GM19193 (cell line): ENCODE results near the gene CD163L1.

Experiments used
- POLR2A ChIP-seq: IDR thresholded peaks from 4 replicates; pipeline ENCODE4 v1.6.1; 2011; ENCODE audit not compliant: insufficient read depth, insufficient read length; ENCODE audit errors: extremely low read depth

Gene CD163L1

GRCh38 chr12:7444076-7444475 lies at the start of gene CD163L1:
TSS of gene CD163L1 (minus strand) at chr12:7444153. CDS start at chr12:7444127, 26 bp downstream.
- no peak for TF ChIP-seq POLR2A

DNA sequence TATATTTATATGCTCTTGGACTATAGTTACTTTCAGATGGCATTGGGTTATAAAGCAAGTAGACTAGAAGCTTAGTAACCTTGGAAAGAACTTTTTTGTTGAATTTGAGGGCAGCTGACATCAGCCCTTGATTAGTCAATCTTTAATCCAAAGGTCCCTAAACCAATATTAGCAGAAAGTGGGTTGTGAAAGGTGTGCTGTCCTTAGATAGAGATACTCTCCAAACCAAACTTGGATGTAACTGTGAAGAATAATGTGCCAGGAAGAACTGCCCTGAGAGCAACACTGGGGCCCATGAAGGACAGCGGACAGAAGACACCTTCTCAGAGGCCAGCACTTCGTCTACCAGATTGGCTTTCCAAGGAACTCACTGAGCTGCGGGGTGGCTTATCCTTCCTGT lies 49.1 kb upstream of the CD163L1 start:
- no peak for TF ChIP-seq POLR2A

GRCh38 chr12:7486512-7486911 lies 42.6 kb upstream of the CD163L1 start:
- no peak for TF ChIP-seq POLR2A

DNA sequence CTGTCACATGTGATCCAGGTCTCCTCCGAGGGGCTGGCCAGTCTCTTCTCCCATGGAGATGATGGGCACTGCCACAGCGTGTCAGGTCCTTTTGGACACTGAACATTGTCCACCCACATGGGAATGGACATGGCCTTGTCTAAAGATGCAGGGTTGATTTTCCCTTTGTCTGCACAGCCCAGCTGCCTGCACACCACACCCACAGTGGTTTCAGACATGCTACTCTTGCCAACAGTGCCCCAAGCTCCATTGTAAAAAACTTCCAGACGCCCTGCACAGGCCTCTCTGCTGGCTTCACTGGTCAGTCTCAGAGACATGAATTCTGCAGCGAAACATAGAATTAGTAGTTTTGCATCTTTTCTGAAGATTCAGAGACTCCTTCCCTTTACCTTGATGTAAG lies 41.1 kb upstream of the CD163L1 start:
- no peak for TF ChIP-seq POLR2A

DNA sequence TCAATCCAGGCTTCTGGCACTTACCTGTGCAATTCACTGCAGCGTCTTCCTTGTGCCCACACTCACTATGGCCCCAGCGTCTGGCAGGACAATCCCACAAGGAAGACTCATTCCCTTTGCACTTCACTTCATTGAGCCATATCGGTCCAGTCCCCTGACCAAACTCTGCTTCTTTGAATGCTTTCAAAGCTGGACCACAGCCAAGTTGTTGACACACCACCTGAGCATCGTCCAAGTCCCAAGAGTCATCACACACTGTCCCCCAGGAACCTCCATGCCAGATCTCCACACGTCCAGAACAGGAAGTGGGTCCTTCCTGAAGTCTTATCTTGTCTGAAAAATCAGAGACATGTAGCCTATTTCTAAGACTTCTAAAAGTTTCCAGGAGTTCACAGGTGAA lies 39.4 kb upstream of the CD163L1 start:
- TF ChIP-seq POLR2A: no peak

GRCh38 chr12:7479771-7480170 lies 35.8 kb upstream of the CD163L1 start:
- no peak for TF ChIP-seq POLR2A

GRCh38 chr12:7472060-7472459 lies 28.1 kb upstream of the CD163L1 start:
- TF ChIP-seq POLR2A: no peak

GRCh38 chr12:7460375-7461259 lies 16.7 kb upstream of the CD163L1 start:
- TF ChIP-seq POLR2A: no peak

DNA sequence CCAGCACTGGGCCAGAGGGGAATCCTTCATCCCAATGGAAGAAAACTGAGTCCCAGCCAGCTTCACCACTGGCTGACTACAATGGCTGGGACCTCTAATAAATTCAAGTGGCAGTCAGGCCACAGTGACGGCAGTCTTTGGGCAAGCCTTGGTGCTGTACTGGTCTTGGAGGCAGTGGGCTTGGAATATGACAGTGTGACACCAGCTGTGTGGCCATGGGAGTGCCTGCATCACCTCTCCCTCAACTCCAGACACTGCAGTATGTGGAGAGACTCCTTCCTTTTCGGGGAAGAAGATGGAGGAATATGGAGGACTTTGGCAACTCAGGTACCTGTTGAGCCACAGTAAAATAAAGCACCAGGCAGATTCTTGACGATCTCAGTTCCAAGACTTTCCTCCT lies 16.0 kb upstream of the CD163L1 start:
- TF ChIP-seq POLR2A: no peak

DNA sequence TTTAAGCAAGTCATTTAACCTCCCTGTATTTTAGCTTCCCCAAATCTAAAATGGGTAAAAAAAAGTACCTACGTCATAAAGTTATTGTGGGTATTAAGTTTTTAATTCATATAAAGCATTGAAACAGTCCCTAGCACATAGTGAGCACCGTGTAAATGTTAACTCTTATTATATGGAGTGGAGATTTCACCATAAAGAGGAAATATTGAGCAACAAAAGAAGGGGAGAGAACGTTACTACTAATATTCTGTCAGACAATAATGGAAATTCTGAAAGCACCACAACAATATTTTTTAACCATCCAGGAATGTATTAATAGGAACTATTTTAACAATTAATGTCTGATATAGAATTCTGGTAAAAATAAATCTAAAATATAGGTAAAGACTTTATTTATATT lies 7.8 kb upstream of the CD163L1 start:
- TF ChIP-seq POLR2A: no peak

- no peak for TF ChIP-seq POLR2A
Observed at GRCh38 chr12:7450667-7451066, 6.7 kb upstream of the CD163L1 start.

GRCh38 chr12:7448099-7448498 lies 4.1 kb upstream of the CD163L1 start:
- no peak for TF ChIP-seq POLR2A

GRCh38 chr12:7444537-7444936 lies 584 bp upstream of the CD163L1 start:
- no peak for TF ChIP-seq POLR2A

DNA sequence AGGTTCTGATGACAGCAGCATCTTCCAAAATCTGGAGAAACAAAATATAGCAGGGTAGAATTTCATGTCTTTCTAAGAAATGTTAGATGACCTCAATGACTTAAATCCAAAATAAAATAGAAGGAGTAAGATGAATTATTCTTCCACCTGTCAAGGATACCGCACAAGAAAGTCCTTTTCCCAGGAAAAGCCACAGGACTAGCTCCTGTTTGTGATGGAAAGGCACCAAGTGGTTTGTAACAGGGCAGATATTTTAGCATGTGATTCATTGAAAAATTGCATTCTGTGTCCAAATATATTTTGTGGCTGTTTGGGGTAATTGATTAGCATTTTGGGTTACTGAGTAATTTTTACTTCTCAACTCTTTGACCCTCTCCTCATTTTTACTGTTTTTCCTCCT lies 2.7 kb downstream of the CD163L1 start:
- no peak for TF ChIP-seq POLR2A

DNA sequence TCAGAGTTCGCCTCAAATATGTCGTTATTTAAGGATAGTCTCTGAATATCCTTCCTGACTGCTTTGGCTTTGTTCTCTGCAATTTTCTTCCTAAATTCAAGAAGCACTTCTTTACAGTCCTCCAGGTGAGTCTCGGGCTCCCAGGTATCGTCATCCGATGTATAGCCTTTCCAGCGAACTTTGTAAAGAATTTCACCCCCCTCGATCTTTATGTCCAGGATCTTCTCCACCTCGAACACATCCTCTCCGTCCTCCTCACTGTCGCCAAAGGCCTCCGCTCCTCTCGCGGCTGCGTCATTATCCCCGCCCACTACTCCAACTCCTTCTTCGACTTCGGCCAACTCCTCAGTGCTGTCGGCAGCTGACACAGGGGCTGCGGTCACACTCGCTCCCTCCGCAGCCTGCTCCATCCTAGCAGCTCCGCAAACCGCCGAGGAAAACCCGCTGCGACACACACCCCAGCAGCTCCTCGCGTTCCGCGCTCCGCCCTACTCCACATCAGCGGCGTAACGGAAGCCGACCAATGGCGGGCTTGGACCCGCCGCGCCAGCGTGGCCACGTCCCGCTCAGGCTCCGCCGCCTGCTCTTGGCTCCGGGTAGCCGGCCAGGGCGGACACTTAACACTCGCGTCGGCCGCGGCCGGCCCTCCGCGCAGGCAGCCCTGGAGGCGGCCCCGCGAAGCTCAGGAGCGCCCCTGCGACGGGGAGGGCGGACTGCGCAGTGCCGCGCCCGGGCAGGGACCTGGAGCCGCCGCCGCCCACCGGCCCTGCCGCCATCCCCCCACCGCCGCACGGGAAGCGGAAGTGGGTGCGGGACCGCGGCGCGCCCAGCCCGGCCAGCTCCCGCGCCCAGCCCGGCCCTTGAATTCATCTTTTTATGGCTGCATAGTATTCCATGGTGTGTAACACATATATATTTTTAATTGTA lies 4.1 kb downstream of the CD163L1 start:
- no peak for TF ChIP-seq POLR2A

DNA sequence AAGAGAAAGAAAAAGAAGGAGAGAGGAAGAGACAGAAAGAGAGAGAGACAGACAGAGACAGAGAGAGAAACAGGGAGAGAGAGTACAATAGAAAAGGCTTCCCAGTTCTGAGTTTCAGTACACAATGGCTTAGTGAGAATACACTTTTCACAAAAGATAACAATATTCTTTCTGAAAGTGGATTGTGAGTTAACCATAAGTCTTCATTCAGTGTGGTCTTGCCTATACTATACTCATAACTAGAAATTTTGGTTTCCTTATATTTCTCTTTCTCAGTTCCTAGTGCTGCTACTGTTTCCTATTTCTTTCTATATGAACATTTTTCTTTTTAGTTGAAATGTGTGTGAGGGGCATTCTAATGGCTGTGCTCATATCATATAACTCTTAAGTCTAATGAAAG lies 9.3 kb downstream of the CD163L1 start:
- TF ChIP-seq POLR2A: no peak

DNA sequence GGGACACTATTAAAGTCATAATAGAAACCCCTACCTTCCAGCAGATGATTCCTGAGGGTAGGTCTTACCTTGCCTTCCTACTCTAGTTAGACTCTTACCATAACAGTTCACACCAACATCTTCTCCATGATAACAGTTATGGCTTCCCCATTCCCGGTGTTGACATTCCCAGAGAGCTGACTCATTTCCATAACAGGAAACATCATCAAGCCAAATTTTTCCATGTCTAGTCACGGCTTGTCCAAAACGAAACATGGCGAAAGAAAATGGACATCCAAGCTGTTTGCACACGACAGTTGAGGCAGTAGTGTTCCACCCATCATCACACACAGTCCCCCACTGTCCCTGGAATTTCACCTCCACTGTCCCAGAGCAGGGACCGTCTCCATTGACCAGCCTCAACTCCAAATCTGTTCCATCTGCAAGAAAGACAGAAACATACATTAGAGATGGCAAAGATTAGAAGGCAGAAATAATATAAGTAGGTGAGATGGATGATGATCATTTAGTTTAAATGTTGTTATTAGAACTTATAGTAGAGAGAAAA lies 10.6 kb downstream of the CD163L1 start:
- no peak for TF ChIP-seq POLR2A
